Measurements from ENCODE around the gene PTTG1. TPM values are rescaled to one million over a fixed set of nuclear protein-coding genes. Genes with fewer than 3 reads are reported as not detected.

PTTG1 gene
- total RNA-seq, 1 experiment from 2014 or later: 245 TPM

DNA sequence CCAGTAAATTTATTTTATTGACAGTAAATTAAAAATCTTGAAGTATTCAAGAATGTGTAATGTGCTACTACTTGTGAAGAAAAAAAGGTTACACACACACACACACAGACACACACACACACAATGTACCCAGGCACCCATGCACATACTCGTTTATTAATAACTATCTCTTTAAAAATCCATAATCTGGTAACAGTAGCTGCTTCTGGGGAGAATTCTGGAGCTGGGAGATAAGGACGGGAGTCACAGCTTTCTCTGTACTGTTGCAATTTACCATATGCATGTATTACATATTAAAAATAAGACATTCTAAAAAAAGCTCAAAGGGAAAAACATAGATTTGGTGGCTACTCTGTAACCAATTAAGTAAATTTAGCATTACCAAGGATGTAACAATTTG is 43.3 kb upstream of the PTTG1 start:
- peaks cover 10% of the 10 kb centered on the region; the same call in 1 of the 2 replicates for H3K27me3 ChIP-seq (ENCODE audit: low read length)

GRCh38 chr5:160379511-160379910 is 42.1 kb upstream of the PTTG1 start:
- Histone ChIP-seq H4K20me1 (ENCODE audit: low read length) (no peaks in the 10 kb centered on the region), H3K9ac (ENCODE audit: low read length) (no peak overlapping the region), H3K27me3 (ENCODE audit: low read length) (peaks cover 9% of the 10 kb centered on the region; the same call in 1 of the 2 replicates), H3K4me1 (ENCODE audit: insufficient read depth, low read length) (no peaks in the 10 kb centered on the region), H3K79me2 (ENCODE audit: low read length) (no peaks in the 10 kb centered on the region), H3K4me3 (ENCODE audit: low read length) (no peak overlapping the region), H3K9me2 (replicated peaks; ENCODE audit: low read length) (no peaks in the 10 kb centered on the region), H3K36me3 (ENCODE audit: low read depth, low read length) (no peaks in the 10 kb centered on the region), H2AFZ (ENCODE audit: low read length) (no peak overlapping the region), H3K4me2 (ENCODE audit: low read length) (no peak overlapping the region), H3F3A (ENCODE audit: low read length, unreplicated experiment) (no peaks in the 10 kb centered on the region), H3K27ac (ENCODE audit: low read length) (no peak overlapping the region), H3K9me3 (ENCODE audit: low read length) (no peaks in the 10 kb centered on the region)
- no peak for TF ChIP-seq EZH2phosphoT487 (IDR thresholded peaks at IDR 0.05; ENCODE audit: borderline replicate concordance, low read length)
- no peak for TF ChIP-seq CTCF (conservative IDR thresholded peaks at IDR 0.05; ENCODE audit: low read depth, low read length)
- TF ChIP-seq EZH2 (IDR thresholded peaks at IDR 0.05; ENCODE audit: low read length, unreplicated experiment): no peak
- POLR2A ChIA-PET (ENCODE audit: unreplicated experiment): no interaction called here
- intact Hi-C loops (cut with micrococcal nuclease): no loop called here
- no TSS peak for BruUV-seq (replicated peaks)
- DNase-seq: no peak
- CTCF ChIA-PET: interaction anchor here (0.9 kb wide), 1 partner anchor 12 kb away, joined by 3 read pairs; no protein-coding TSS in a partner anchor
- ATAC-seq: no peak

More for the DNA sequence above, 43.3 kb upstream of the PTTG1 start:
- H3K4me1 ChIP-seq (ENCODE audit: insufficient read depth, low read length): no peaks in the 10 kb centered on the region
- H2AFZ ChIP-seq (ENCODE audit: low read length): no peak overlapping the region
- no TSS peak for BruUV-seq (replicated peaks)
- H4K20me1 ChIP-seq (ENCODE audit: low read length): no peaks in the 10 kb centered on the region
- H3K9me3 ChIP-seq (ENCODE audit: low read length): no peaks in the 10 kb centered on the region
- no peak for DNase-seq
- no peaks in the 10 kb centered on the region for H3K9me2 ChIP-seq (replicated peaks; ENCODE audit: low read length)
- H3F3A ChIP-seq (ENCODE audit: low read length, unreplicated experiment): no peaks in the 10 kb centered on the region
- H3K36me3 ChIP-seq (ENCODE audit: low read depth, low read length): no peaks in the 10 kb centered on the region
- H3K4me2 ChIP-seq (ENCODE audit: low read length): no peak overlapping the region
- no peak for ATAC-seq
- CTCF ChIA-PET: no interaction called here
- POLR2A ChIA-PET (ENCODE audit: unreplicated experiment): no interaction called here
- H3K27ac ChIP-seq (ENCODE audit: low read length): no peak overlapping the region
- H3K79me2 ChIP-seq (ENCODE audit: low read length): no peaks in the 10 kb centered on the region
- intact Hi-C loops (cut with micrococcal nuclease): no loop called here
- H3K9ac ChIP-seq (ENCODE audit: low read length): no peak overlapping the region
- TF ChIP-seq CTCF (conservative IDR thresholded peaks at IDR 0.05; ENCODE audit: low read depth, low read length): no peak
- no peak overlapping the region for H3K4me3 ChIP-seq (ENCODE audit: low read length)

- ChIA-PET CTCF (interaction anchor here (0.9 kb wide), 1 partner anchor 11 kb away, joined by 3 read pairs; no protein-coding TSS in a partner anchor), POLR2A (ENCODE audit: unreplicated experiment) (no interaction called here)
- no peak for TF ChIP-seq EZH2 (IDR thresholded peaks at IDR 0.05; ENCODE audit: low read length, unreplicated experiment)
- TF ChIP-seq CTCF (conservative IDR thresholded peaks at IDR 0.05; ENCODE audit: low read depth, low read length): no peak
- TF ChIP-seq EZH2phosphoT487 (IDR thresholded peaks at IDR 0.05; ENCODE audit: borderline replicate concordance, low read length): no peak
- Histone ChIP-seq H3K4me3 (ENCODE audit: low read length) (no peak overlapping the region), H3K9me3 (ENCODE audit: low read length) (no peaks in the 10 kb centered on the region), H3K27me3 (ENCODE audit: low read length) (peaks cover 4% of the 10 kb centered on the region; the same call in 1 of the 2 replicates), H3K36me3 (ENCODE audit: low read depth, low read length) (no peaks in the 10 kb centered on the region), H4K20me1 (ENCODE audit: low read length) (no peaks in the 10 kb centered on the region), H3K9ac (ENCODE audit: low read length) (no peak overlapping the region), H3K4me1 (ENCODE audit: insufficient read depth, low read length) (no peaks in the 10 kb centered on the region), H3K9me2 (replicated peaks; ENCODE audit: low read length) (no peaks in the 10 kb centered on the region), H3K4me2 (ENCODE audit: low read length) (no peak overlapping the region), H3K27ac (ENCODE audit: low read length) (no peak overlapping the region), H3K79me2 (ENCODE audit: low read length) (no peaks in the 10 kb centered on the region), H2AFZ (ENCODE audit: low read length) (no peak overlapping the region), H3F3A (ENCODE audit: low read length, unreplicated experiment) (no peaks in the 10 kb centered on the region)
- intact Hi-C loops (cut with micrococcal nuclease): no loop called here
- DNase-seq (no peak), ATAC-seq (no peak)
- no TSS peak for BruUV-seq (replicated peaks)
Observed at GRCh38 chr5:160380041-160380440, 41.6 kb upstream of the PTTG1 start.

All from PC-3 (cell line).